GM12878 (cell line): ENCODE data around the gene MSLN.
"Not testable (repeated sequence)": the region's sequence is repeated elsewhere in the genome, so short reads cannot be mapped to it uniquely, and the experiment has no call there.

Source experiments
- CBFB ChIP-seq: IDR thresholded peaks from 2 replicates; pipeline ENCODE4 v1.6.1; 2016; ENCODE audit warnings: antibody characterized with exemption, low read depth
- CEBPB ChIP-seq, 2 experiments: fragments of 150-350 bp in 1 of 2; IDR thresholded peaks; 2 replicates each; pipeline ENCODE4 v1.6.1; 2012 to 2014; ENCODE audit warnings: low read depth in 2 of 2, low read length in 2 of 2, borderline replicate concordance in 1 of 2, inconsistent platforms in 1 of 2
- CTCF ChIP-seq, 3 experiments: IDR thresholded peaks in 2 of 3; conservative IDR thresholded peaks in 1 of 3; 2 replicates each; pipeline ENCODE4 v1.5.1; 2011; ENCODE audit warnings: low read depth in 3 of 3, low read length in 3 of 3, mild to moderate bottlenecking in 3 of 3, control low read depth in 2 of 3, moderate library complexity in 2 of 3, inconsistent platforms in 1 of 3, mixed read lengths in 1 of 3; ENCODE audit not compliant: control insufficient read depth in 2 of 3, insufficient read depth in 1 of 3; ENCODE audit errors: extremely low read depth in 1 of 3
- ELK1 ChIP-seq: IDR thresholded peaks from 2 replicates; pipeline ENCODE4 v1.6.1; 2012; ENCODE audit warnings: low read depth, low read length, improper control_type of control experiment
- MLLT1 ChIP-seq: fragments of 450-650 bp; IDR thresholded peaks from 2 replicates; pipeline ENCODE4 v1.6.1; 2016; ENCODE audit warnings: mild to moderate bottlenecking
- MYC ChIP-seq: IDR thresholded peaks from 2 replicates; pipeline ENCODE4 v1.6.1; 2011; ENCODE audit warnings: mild to moderate bottlenecking, low read length, moderate library complexity, inconsistent platforms; ENCODE audit not compliant: insufficient read depth, insufficient replicate concordance, insufficient read length, severe bottlenecking
- NFIC ChIP-seq: IDR thresholded peaks from 2 replicates; pipeline ENCODE4 v1.6.1; 2012; ENCODE audit warnings: low read depth, mild to moderate bottlenecking, inconsistent platforms, low read length, moderate library complexity
- POLR2AphosphoS2 ChIP-seq: IDR thresholded peaks from 2 replicates; pipeline ENCODE4 v1.6.1; 2011; ENCODE audit warnings: low read depth, mild to moderate bottlenecking, low read length, improper control_type of control experiment, moderate library complexity
- POLR2AphosphoS5 ChIP-seq: IDR thresholded peaks from 2 replicates; pipeline ENCODE4 v1.6.1; 2011; ENCODE audit warnings: mild to moderate bottlenecking, low read length, inconsistent platforms
- RAD21 ChIP-seq: IDR thresholded peaks from 2 replicates; pipeline ENCODE4 v1.6.1; 2011; ENCODE audit warnings: mild to moderate bottlenecking, low read depth, low read length, moderate library complexity; ENCODE audit not compliant: insufficient read depth
- REST ChIP-seq: IDR thresholded peaks from 2 replicates; pipeline ENCODE4 v1.6.1; 2012; ENCODE audit warnings: mild to moderate bottlenecking, low read depth, low read length
- TAF1 ChIP-seq: IDR thresholded peaks from 2 replicates; pipeline ENCODE4 v1.6.1; 2011; ENCODE audit warnings: mild to moderate bottlenecking, low read depth, low read length, borderline replicate concordance
- USF1 ChIP-seq: IDR thresholded peaks from 2 replicates; pipeline ENCODE4 v1.6.1; 2011; ENCODE audit warnings: borderline replicate concordance, low read depth, mild to moderate bottlenecking, moderate library complexity, mixed read lengths, low read length; ENCODE audit not compliant: insufficient read depth; ENCODE audit errors: extremely low read length
- ZBTB33 ChIP-seq: fragments of 450-650 bp; IDR thresholded peaks from 2 replicates; pipeline ENCODE4 v1.6.1; 2017; ENCODE audit warnings: mild to moderate bottlenecking

- TF ChIP-seq CTCF (IDR thresholded peaks at IDR 0.05 in 2 of 3, conservative IDR thresholded peaks at IDR 0.05 in 1 of 3; ENCODE audit: control insufficient read depth in 2 of 3, extremely low read depth in 1 of 3, insufficient read depth in 1 of 3, low read depth in 3 of 3, low read length in 3 of 3); TAF1; POLR2AphosphoS5; POLR2AphosphoS2; MYC; ZBTB33; NFIC; REST; MLLT1; CBFB; ELK1; CEBPB (IDR thresholded peaks at IDR 0.05; ENCODE audit: borderline replicate concordance in 1 of 2, low read depth in 2 of 2, low read length in 2 of 2); RAD21; USF1: not testable (repeated sequence)
Measured at GRCh38 chr16:776298-776697, 15.8 kb downstream of the MSLN start.
